Upper lobe of right lung (tissue), 1 donor: ENCODE measurements around the gene TBX5. TPM values are rescaled to one million over a fixed set of nuclear protein-coding genes. Genes with fewer than 3 reads are reported as not detected.

Source experiments
- ATAC-seq: fragments of 200-7000 bp; cut with Tn5 transposase; one replicate; pipeline ENCODE4 v1.9.1; 2020; ENCODE audit warnings: mild to moderate bottlenecking, moderate library complexity
- DNase-seq: peaks from one replicate; pipeline ENCODE4 v3.0.0-alpha.2; 2020
- H3K27ac ChIP-seq: fragments of 200-600 bp; one replicate; pipeline ENCODE4 v1.8.0; 2022
- H3K27me3 ChIP-seq: fragments of 200-600 bp; one replicate; pipeline ENCODE4 v1.8.0; 2022; ENCODE audit warnings: mild to moderate bottlenecking
- H3K36me3 ChIP-seq: fragments of 200-600 bp; one replicate; pipeline ENCODE4 v1.8.0; 2022
- H3K4me1 ChIP-seq: fragments of 200-600 bp; one replicate; pipeline ENCODE4 v1.8.0; 2022
- H3K4me3 ChIP-seq: fragments of 200-600 bp; one replicate; pipeline ENCODE4 v1.8.0; 2022; ENCODE audit warnings: mild to moderate bottlenecking
- H3K9me3 ChIP-seq: fragments of 200-600 bp; one replicate; pipeline ENCODE4 v1.8.0; 2022
- intact Hi-C: fragments of 100-400 bp; cut with DNase I; formaldehyde crosslinking; loops from one replicate; pipeline ENCODE4 v1.11.0; 2022
- total RNA-seq: library from RNA; stranded (reverse); fragmentation: NEBNext Ultra II Directional; extraction: Animal tissue kit (Norgen Biotek cat#: 25700); gene quantifications from one replicate; pipeline ENCODE4 v1.2.1, GENCODE V29; 2021
- TF ChIP-seq, protein P1 (sequence below): fragments of 200-600 bp; IDR thresholded peaks from one replicate; pipeline ENCODE4 v1.8.0; 2022; ENCODE audit warnings: antibody characterized with exemption
- donor health status: DM: no; HTN: yes; CAD: no; lungs with severe emphysema.

Gene TBX5
- total RNA-seq, 1 donor from 2014 or later = 22.3 TPM

DNA sequence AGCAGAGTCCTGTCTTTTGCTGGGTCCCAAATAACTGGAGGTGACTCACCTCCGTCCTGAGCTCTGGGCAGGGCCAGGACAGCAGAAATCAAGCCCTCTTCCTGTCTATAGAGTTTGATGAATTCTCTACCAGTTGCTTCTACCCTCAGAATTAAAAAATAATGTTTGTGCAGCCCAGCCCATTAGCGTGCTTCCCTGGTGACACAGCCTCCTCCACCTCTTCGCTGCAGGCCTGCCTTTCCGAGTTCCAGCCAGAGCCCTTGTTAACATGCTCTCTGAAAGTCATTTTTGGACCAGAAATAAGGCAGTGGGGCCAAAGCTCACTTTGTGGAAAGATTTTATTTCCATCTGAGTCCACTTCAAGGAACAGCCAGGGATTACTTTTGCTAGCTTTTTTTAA, 94.0 kb downstream of the TBX5 start:
- Histone ChIP-seq H3K36me3 (no peaks in the 10 kb centered on the region), H3K4me1 (no peaks in the 10 kb centered on the region), H3K9me3 (no peaks in the 10 kb centered on the region), H3K27ac (no peak overlapping the region), H3K27me3 (no peaks in the 10 kb centered on the region), H3K4me3 (no peak overlapping the region)
- DNase-seq (no peak), ATAC-seq (no peak)
- intact Hi-C loops = no loop called here
- TF ChIP-seq, protein P1, sequence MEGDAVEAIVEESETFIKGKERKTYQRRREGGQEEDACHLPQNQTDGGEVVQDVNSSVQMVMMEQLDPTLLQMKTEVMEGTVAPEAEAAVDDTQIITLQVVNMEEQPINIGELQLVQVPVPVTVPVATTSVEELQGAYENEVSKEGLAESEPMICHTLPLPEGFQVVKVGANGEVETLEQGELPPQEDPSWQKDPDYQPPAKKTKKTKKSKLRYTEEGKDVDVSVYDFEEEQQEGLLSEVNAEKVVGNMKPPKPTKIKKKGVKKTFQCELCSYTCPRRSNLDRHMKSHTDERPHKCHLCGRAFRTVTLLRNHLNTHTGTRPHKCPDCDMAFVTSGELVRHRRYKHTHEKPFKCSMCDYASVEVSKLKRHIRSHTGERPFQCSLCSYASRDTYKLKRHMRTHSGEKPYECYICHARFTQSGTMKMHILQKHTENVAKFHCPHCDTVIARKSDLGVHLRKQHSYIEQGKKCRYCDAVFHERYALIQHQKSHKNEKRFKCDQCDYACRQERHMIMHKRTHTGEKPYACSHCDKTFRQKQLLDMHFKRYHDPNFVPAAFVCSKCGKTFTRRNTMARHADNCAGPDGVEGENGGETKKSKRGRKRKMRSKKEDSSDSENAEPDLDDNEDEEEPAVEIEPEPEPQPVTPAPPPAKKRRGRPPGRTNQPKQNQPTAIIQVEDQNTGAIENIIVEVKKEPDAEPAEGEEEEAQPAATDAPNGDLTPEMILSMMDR = no peak

DNA sequence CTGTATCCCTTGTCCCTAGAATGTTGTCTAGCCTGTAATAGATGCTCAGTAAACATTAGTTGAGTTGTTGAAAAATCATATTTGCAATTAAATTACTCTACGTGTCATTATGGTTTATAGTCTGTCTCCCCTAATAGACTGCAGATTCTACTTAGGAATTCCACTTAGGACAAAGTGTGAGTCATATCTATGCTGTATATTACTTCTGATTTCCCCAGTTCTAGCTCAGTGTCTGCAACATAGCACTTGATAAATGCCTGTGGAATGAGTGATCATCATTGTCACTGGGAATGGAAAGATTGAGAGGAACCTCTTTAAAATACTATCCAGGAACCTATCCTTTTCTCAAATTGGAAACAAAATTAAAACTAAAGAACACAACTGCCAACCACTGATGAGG, 99.3 kb downstream of the TBX5 start:
- no peak for DNase-seq

DNA sequence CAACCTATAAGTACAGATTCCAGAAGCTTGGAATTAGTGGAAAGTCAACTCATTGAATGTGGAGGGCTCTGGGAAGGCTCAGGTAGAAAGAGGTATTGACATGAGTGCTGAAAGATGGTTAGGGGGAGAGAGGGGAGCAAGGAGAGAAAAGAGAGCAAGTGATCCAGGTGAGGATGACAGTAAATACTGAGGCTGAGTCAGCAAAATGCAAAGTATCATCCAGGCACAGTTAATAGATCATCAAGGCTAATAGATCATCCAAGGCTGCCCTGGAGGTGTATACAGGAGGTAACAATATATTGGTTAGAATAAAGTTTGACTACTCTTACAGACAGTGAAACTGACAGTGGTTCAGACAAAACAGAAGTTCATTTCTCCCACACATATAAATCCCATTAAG, 100.5 kb downstream of the TBX5 start:
- no peaks in the 10 kb centered on the region for H3K27me3 ChIP-seq
- intact Hi-C loops = no loop called here
- no peak overlapping the region for H3K4me3 ChIP-seq
- no peaks in the 10 kb centered on the region for H3K4me1 ChIP-seq
- no peaks in the 10 kb centered on the region for H3K36me3 ChIP-seq
- DNase-seq = no peak
- TF ChIP-seq, protein P1 = no peak
- no peak overlapping the region for H3K27ac ChIP-seq
- ATAC-seq = no peak
- no peaks in the 10 kb centered on the region for H3K9me3 ChIP-seq

More for the DNA sequence above, 99.3 kb downstream of the TBX5 start:
- Histone ChIP-seq H3K4me1 (no peaks in the 10 kb centered on the region), H3K4me3 (no peak overlapping the region), H3K36me3 (no peaks in the 10 kb centered on the region), H3K27ac (no peak overlapping the region), H3K9me3 (no peaks in the 10 kb centered on the region), H3K27me3 (no peaks in the 10 kb centered on the region)
- intact Hi-C loops = no loop called here
- ATAC-seq = no peak
- TF ChIP-seq, protein P1 = no peak
